HG03025 (cell line): ENCODE measurements around the gene TCF21.
"Not testable (repeated sequence)": the region's sequence is repeated elsewhere in the genome, so short reads cannot be mapped to it uniquely, and the experiment has no call there.

Source experiments
- ATAC-seq: cut with Tn5 transposase; IDR thresholded peaks from one replicate; pipeline ENCODE4 v1.9.1; 2021; ENCODE audit warnings: mild to moderate bottlenecking, moderate library complexity; ENCODE audit not compliant: unreplicated experiment, low FRiP score

The TCF21 gene

DNA sequence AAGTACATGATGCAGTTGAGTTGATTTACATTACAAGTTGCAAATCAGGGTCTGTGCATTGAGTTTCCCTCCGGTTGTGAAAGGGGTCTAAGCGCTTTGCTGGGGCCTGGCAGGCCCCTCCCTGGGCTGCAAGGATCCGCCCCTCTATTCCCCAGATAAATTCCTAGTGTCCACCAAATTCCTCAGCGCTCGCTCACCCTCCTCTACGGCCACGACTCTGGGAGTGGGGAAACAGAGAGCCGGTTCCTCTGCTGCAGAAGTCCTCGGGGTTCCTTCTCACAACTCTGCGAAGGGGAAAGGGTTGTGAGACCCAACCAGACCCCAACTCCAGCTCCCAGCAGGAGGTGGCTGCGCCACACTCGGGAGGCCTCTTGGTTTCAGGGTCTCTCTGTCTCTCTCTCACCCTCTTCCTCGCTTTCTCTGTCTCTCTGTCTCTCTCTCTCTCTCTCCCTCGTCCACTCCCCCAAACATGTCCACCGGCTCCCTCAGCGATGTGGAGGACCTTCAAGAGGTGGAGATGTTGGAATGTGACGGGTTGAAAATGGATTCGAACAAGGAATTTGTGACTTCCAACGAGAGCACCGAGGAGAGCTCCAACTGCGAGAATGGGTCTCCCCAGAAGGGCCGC lies at the start of gene TCF21:
Gene TCF21, plus strand, starts transcription at position 185 of the 628 bp plus-strand sequence. Its CDS starts 285 bp downstream, at position 470.
- no peak for ATAC-seq

DNA sequence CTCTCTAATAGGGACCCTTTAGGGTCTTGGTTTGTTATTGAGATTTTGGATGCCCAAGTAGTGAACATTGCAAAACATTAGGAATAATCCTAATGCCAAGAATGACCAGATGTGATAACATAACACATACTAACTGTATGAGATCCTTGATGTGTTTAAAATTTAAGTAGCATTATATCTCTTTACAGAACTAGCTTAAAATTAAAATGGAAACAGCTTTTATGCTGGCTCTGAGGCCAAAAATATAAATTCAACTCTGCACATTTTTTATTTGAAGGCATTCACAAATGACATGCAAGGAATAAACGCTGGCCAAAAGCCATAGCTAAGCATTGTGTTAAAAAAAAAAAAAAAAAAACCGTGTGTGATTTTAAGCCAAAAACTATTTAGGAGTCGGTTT lies 47.7 kb upstream of the TCF21 start:
- no peak for ATAC-seq

DNA sequence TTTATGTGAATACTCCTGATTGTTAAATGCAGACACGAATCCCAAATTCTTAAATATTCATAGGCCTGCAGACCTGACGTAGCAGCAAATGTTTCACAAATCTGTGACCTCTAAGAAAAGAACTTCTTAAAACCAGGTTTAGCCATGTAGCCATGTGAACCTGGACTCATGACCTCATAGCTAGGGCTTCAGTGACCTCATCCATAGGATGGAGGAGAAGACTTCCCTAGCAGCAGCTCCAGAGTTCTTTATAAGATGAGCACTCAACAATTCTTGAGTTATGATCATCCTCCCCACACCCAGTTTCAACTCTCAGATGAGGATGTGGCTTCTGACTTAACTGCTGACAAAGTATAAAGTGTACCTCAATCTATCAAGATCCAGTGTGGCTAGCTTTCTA lies 45.8 kb upstream of the TCF21 start:
- no peak for ATAC-seq

DNA sequence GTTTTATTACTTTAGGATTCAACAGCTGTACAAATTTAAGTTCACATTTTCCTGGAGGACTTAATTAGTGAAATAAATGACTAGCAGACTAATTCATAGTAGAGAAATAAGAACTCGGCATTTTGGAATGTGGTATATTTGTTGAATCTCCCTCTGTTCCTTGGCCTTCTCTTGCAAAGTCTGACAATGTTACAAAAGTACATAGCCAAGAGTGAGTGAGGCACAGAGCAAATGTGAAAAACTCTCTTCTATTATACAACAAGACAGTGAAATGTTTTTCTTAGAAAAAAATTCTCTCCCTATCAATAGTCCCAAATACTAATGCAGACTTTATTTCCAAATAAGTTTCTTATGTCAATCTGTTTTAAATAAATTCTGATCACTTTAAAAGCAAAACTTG lies 44.2 kb upstream of the TCF21 start:
- ATAC-seq = no peak

DNA sequence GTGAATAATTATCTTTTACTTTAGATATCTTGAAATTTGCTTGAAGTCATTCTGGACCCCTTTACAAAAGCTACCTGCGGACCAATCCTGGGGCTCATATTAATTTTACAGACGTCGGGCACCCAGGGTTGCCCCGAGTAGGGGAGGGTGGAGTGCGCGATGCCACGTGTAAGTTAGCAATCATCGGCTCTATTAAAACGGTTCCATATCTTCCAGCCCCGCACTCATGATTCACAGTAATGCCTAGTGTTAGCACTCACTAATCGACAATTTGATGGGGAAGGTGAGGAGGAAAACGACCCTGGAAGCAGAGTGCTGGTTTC lies 34.9 kb upstream of the TCF21 start:
- ATAC-seq = no peak

DNA sequence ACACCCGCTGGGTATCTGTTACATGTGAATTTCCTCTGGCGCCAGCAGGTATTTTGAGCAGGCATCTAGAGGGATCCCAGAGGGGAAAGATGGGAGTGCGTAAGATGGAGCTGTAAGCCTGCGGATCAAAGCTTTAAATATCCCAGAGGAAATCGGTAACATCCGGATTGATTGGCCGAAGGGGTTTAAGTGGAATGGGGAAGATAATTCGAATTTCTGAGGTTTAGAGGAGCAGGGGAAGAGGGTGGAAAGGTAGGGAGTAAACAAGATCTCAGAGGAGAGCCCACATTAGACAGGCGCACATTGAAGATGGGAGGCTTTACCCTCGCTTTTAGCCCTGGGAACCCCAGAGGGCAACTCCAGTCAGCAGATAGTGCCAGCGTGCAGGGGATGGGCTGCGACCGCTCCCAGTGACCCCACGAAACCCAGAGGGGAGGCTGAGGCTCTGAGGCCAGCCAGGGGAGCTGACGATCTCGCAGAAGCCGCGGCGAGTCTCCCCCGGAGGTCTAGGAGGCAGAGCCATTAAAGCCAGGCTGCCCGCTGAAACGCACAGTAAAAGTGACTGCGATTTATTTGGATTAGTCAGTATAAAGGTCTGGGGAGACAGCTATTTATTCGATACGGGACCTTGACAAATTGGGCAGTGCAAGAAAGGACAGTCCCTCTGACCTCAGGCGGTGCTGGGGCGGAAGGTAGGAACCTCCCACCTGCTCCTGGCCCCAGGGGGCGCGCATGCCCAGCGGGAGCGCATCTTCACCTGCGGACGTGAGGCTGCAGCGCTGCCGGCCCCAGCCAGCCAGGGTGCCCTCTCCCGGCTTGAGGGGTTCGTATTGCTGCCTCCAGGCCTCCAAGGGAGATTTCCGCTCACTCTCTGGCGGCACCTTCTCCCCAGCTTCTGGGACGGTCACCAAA lies 34.3 kb upstream of the TCF21 start:
- ATAC-seq = no peak

DNA sequence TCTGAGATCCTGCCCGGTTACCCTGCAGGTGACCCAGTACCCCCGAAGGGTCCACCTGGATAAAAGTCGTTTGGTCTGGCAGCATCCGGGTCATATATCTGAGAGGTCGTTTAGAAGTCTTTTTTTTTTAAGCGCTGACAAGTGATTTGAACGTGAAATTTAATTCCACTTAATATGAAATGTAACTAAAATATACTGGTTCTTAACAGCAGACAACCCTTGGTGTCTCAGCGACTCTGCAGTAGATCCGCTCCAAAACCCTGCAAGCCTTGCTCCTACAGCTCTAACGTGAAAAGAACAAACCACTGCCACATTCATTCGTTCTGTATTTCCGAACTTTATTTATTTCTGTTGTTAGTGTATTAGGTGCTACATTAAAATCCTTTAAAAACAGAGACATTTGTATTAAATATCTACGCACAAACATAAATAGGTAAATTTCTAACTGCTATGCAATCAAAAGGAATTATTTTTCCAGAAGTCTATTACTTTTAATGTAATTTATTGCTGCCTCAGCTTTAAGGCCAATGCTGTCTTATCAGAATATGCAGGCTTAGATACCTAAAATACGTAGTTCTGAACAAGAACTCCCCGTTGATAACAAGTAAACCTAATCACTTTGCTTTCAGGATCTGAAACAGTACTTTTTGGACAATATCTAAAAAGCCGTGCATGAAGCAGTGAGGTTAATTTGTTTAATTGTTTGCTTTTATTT lies 33.5 kb upstream of the TCF21 start:
- ATAC-seq = no peak

DNA sequence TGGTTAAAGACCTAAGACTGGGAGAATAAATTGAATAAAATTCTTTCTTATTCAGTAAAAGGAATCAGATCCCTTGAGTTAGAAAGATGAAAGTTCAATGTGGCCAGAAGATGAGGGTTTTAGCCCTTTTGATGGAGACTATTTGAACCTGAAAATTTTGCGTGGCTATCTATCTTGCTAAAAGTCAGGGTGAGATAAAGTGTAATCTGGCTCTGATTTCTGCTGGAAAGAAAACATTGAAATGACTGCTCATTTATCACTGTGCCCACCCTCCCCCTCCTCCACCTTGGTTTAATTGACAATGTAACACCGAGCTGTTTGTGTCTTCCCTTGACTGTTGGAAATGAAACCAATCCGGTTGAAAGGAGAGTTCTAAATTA lies 32.9 kb upstream of the TCF21 start:
- ATAC-seq = no peak

DNA sequence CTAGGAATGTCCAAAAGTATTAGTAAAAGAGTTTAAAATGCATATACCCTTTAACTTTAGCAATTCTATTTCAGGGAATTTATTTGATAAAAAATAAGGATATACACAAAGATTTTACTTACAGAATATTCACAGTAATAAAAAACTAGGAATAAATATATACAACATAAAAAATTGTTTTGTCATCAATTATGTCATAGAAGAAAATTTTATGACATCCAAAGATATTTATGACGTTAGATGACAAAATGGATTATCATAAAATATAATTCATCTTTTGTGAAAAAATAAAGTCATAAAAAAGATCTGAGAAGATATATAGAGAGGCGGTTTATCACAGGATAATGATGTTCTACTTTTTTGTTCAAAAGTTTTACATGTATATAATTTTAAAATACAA lies 32.0 kb upstream of the TCF21 start:
- no peak for ATAC-seq

DNA sequence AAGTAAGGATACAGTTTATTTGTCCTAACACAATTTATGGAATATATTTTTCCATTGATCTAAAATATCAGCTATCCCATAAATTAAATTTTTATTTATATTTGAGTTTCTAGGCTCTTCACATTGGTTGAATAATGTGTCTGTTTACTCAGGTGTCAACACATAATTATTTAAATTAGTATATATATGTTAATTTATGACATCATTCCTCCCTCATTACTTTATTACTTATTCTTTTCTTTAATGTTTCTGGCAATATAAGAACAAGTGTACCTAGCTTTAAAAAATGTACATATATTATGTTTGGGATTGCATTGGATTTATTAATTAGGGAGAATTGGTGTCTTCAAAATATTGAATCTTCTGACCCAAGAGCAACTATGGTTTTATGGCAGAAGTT lies 31.2 kb upstream of the TCF21 start:
- ATAC-seq = no peak

DNA sequence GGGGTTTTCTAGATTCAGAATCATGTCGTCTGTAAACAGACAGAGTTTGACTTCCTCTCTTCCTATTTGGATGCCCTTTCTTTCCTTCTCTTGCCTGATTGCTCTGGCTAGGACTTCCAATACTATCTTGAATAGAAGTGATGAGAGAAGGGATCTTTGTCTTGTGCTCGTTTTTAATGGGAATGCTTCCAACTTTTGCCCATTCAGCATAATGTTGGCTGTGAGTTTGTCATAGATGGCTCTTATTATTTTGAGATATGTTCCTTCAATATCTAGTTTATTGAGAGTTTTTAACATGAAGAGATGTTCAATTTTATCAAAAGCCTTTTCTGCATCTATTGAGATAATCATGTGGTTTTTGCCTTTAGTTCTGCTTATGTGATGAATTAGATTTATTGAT lies 27.6 kb upstream of the TCF21 start:
- not testable (repeated sequence) for ATAC-seq

DNA sequence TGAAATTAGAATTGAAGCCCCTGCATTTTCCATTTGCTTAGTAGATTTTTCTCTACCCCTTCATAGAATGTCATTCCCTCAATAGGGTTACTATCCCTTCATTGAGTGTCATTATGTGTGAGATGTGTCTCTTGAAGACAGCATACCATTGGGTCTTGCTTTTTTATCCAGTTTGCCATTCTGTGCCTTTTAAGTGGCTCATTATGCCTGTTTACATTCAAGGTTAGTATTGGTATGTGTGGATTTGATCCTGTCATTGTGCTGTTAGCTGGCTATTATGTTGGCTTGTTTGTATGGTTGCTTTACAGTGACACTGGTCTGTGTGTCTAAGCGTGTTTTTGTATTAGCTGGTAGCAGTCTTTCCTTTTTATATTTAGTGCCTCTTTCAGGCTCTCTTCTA lies 25.7 kb upstream of the TCF21 start:
- no peak for ATAC-seq

DNA sequence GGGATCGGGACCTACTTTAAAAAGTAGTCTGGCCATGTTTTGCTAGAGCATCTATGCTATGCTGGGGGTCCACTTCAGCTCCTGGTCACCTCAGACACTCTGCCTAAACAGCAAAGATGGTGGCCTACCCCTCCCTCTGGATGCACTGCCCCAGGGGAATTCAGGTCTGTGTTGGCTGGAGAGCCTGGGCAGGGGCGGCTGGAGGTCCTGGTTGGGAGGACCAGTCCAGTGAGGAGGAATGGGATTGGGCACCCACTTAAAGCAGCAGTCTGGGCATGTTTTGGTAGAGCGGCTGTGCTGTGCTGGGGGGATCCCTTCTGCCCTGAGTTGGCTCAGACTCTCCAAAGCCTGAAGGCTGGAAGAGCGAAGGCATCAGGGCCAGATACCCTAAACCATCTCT lies 23.2 kb upstream of the TCF21 start:
- no peak for ATAC-seq

DNA sequence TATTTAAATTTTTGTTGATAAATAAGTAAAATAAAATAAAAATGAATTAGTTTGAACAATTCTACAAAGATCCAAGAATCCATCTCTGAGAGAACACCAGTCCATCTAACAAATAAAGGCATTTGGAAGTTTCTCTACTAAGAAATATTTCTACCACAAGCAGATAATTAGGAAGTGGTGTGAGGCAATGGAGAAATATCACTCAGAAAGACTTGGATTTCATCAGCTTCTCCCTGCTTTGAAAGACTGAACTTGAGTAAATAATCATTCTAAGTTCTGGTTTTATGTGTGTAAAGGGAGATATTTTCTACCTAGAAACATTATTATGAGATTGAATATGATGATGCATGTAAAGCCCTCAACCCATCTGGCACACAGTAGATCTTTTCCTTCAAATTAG lies 17.8 kb upstream of the TCF21 start:
- ATAC-seq = no peak

DNA sequence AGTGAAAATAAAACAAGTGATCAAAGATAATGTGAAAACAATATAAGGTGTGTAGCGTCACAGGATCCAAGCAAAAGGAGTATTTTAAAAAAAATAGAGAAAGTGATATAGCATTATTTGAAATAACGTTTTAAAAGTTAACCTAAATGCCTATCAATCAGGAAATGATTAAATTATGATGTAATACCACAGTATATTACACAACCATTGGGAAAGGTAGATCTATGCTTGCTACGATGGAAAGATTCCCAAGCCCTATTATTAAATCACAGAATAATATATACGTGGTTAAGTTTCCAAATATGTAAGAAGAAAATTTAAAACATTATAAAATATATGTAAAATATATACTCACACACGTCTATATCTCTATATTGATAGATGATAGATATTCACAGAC lies 15.4 kb upstream of the TCF21 start:
- ATAC-seq = no peak

DNA sequence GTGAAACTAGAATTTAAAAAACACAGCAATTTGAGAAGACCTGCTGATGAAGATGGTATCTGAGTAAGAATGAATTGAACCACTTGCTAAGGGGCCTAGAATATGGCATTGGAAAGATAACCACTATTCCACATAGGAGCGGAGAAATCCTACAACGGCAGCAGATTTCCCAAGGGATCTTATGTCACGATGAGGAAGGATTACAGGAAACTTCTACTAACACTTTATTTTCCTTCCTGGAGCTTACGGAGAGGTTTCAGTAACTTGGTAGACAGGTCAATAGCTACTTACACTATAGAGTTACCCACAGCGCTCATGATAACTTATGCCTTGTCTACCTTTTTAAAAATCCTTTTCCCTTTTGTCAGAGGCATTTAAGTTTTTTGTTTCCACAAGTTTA lies 11.8 kb upstream of the TCF21 start:
- no peak for ATAC-seq

DNA sequence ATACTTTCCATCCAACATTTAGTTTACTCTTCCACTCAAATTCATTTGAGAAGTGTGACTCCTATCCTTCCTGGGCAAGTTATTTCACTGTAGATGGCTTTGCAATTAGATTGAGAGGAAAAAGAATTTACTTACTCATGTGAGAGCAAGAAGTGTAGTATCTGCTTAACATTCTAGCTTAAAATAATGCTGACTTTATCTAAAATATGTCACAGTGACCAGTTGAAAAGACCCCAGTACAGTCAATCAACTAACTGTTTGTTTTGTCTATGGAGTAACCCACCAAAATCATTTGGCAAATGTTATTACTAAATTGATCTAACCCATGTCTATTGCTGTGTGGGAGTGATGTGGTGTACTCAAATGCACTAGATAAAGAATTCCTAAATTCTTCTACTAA lies 8.9 kb upstream of the TCF21 start:
- ATAC-seq = no peak

DNA sequence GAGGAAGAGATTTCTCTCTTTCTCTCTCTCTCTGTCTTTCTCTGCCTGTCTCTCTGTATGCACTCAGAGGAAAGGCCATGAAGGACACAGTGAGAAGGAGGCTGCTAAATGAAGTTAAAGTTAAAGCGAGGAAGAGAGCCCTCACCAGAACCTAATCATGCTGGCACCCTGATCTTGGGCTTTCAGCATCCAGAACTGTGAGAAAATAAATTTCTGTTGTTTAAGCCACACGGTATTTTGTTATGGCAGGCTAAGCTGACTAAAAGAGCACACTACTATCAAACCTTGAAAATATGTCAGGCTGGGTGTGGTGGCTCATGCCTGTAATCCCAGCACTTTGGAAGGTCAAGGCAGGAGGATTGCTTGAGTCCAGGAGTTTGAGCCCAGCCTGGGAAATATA lies 8.0 kb upstream of the TCF21 start:
- ATAC-seq = no peak

DNA sequence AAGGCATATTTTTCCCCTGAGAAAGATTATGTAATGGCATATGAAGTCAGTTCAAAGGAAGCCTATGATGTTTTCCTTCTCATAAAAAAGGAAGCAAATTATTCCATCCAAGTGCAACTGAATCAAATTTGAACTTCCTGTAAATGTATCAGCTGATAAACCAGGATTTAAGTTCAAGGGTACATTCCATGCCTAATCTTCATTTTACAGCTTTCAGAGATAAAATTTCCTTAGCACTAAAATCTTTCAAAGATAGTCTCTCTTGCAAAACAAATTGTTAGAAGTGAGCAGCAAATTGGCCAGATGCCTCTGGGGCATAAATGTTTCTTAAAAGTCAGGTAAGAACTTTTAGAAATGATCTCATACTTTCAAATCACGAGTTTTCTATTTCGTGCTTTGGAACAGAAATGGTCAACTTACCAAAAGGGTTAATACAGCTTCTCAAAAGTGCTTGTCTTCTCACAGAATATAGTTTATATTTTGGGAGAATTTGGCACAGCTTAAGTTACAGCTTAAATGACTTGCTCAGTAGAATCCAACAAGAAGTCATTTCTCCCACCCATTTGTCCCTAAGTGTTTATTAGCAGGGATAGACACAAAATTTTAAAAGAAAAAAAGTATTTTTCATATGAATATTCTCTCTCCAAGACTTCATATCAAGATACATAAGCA lies 2.7 kb upstream of the TCF21 start:
- ATAC-seq = no peak

DNA sequence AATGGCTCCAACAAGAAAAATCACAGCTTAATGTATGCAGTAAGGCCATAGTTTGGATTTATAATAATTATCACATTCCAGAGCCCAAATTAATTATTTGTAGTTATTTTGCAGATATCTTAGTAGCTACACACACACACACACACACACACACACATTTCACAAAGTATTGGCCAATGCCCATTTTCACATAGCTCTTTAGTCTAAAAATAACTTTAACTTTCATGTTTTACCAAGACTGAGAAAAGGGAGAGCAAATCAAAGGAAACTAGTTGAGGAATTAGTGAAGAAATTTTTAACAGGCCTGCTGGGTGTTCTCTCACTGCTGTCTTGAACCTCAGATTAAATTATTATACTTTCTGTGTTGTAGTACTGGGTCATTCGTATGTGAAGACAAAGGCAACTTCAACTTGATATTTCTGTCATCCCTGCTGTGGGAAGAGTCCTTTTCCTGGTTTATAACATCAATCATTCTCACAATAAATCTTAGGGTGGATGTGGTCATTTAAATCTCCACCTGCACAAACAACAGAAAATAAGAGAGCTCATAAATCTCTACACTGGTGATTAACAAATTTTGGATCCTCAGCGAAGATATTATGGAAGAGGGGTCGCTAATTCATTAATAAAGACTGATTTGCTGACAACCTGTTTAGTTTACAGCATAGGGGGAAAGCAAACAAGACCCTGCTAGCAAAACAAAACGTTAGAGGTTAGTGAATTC lies 1.6 kb upstream of the TCF21 start:
- ATAC-seq = no peak

DNA sequence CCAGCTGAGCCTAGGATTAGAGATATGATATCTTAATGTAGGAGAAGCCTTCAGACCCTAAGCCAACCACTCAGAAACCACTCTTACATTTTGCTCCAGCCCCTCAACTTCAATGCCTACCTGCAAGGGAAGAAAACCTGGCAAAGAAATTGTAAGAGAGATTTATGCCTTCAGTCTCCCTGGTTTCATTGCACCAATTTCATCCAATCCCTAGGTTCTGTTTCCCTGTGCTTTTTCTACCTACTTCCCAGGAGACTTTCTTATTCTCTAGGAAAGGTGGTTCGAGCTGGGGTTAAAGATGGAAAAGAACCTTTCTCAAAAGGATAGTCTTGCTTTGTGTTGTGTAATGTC lies 1.1 kb upstream of the TCF21 start:
- no peak for ATAC-seq
